ENCODE data around the gene MAP4.

- TF ChIP-seq YY1 (IDR thresholded peaks at IDR 0.05; ENCODE audit: insufficient read depth, insufficient read length) (no peak), ZNF274 (IDR thresholded peaks at IDR 0.05; ENCODE audit: low read depth, low read length) (no peak), SUZ12 (IDR thresholded peaks at IDR 0.05; ENCODE audit: extremely low read depth, insufficient read depth, insufficient read length) (no peak)
These were observed 123.8 kb downstream of the MAP4 start for GRCh38 chr3:47892286-47893040.

Measured in NT2/D1 (cell line).